HEK293 (cell line): Measurements from ENCODE around the gene FHL1.

ENCODE experiments used
- HOXC10 ChIP-seq: sonication (generic); formaldehyde crosslinking; IDR thresholded peaks from 2 replicates; pipeline ENCODE4 v1.8.1; 2023; ENCODE audit warnings: mild to moderate bottlenecking, missing genetic modification reagents
- KLF10 ChIP-seq: fragments of 450-650 bp; IDR thresholded peaks from 2 replicates; pipeline ENCODE4 v1.5.1; 2018; ENCODE audit warnings: missing biosample characterization, mild to moderate bottlenecking, missing genetic modification characterization
- PRDM2 ChIP-seq: fragments of 450-650 bp; formaldehyde crosslinking; IDR thresholded peaks from 2 replicates; pipeline ENCODE4 v1.5.1; 2016; ENCODE audit warnings: missing biosample characterization, missing genetic modification characterization, borderline replicate concordance
- REPIN1 ChIP-seq: fragments of 450-650 bp; formaldehyde crosslinking; IDR thresholded peaks from 2 replicates; pipeline ENCODE4 v1.5.1; 2017; ENCODE audit warnings: missing biosample characterization, missing genetic modification characterization, low read depth
- SCRT1 ChIP-seq: fragments of 450-650 bp; formaldehyde crosslinking; IDR thresholded peaks from 2 replicates; pipeline ENCODE4 v1.5.1; 2016; ENCODE audit warnings: missing biosample characterization, missing genetic modification characterization, borderline replicate concordance
- ZBTB26 ChIP-seq: fragments of 450-650 bp; formaldehyde crosslinking; optimal IDR thresholded peaks from 2 replicates; pipeline ENCODE3; 2016; ENCODE audit warnings: missing biosample characterization, mild to moderate bottlenecking, missing genetic modification characterization
- ZEB2 ChIP-seq: fragments of 450-650 bp; formaldehyde crosslinking; IDR thresholded peaks from 2 replicates; pipeline ENCODE4 v1.5.1; 2016; ENCODE audit warnings: missing biosample characterization, missing genetic modification characterization
- ZFP37 ChIP-seq: fragments of 450-650 bp; formaldehyde crosslinking; IDR thresholded peaks from 2 replicates; pipeline ENCODE4 v1.5.1; 2016; ENCODE audit warnings: missing biosample characterization, missing genetic modification characterization
- ZNF133 ChIP-seq: fragments of 450-650 bp; formaldehyde crosslinking; IDR thresholded peaks from 2 replicates; pipeline ENCODE4 v1.5.1; 2016; ENCODE audit warnings: missing biosample characterization, missing genetic modification characterization
- ZNF174 ChIP-seq: fragments of 450-650 bp; formaldehyde crosslinking; IDR thresholded peaks from 2 replicates; pipeline ENCODE4 v1.5.0; 2017; ENCODE audit warnings: missing biosample characterization, mild to moderate bottlenecking, missing genetic modification characterization
- ZNF2 ChIP-seq: fragments of 450-650 bp; formaldehyde crosslinking; IDR thresholded peaks from 2 replicates; pipeline ENCODE4 v1.5.1; 2016; ENCODE audit warnings: missing biosample characterization, missing genetic modification characterization
- ZNF202 ChIP-seq: fragments of 450-650 bp; formaldehyde crosslinking; IDR thresholded peaks from 2 replicates; pipeline ENCODE4 v1.5.1; 2016; ENCODE audit warnings: missing biosample characterization, missing genetic modification characterization, borderline replicate concordance
- ZNF239 ChIP-seq: fragments of 450-650 bp; formaldehyde crosslinking; IDR thresholded peaks from 2 replicates; pipeline ENCODE4 v1.5.1; 2016; ENCODE audit warnings: missing biosample characterization, missing genetic modification characterization
- ZNF26 ChIP-seq: fragments of 450-650 bp; formaldehyde crosslinking; IDR thresholded peaks from 2 replicates; pipeline ENCODE4 v1.5.1; 2016; ENCODE audit warnings: missing biosample characterization, missing genetic modification characterization
- ZNF341 ChIP-seq: fragments of 450-650 bp; formaldehyde crosslinking; IDR thresholded peaks from 2 replicates; pipeline ENCODE4; 2016; ENCODE audit warnings: low read depth, missing biosample characterization, missing genetic modification characterization
- ZNF391 ChIP-seq: fragments of 450-650 bp; formaldehyde crosslinking; IDR thresholded peaks from 2 replicates; pipeline ENCODE4 v1.5.1; 2016; ENCODE audit warnings: low read depth, missing biosample characterization, missing genetic modification characterization, borderline replicate concordance
- ZNF394 ChIP-seq: fragments of 450-650 bp; formaldehyde crosslinking; IDR thresholded peaks from 2 replicates; pipeline ENCODE4 v1.5.1; 2016; ENCODE audit warnings: missing biosample characterization, missing genetic modification characterization, mild to moderate bottlenecking, moderate library complexity, borderline replicate concordance
- ZNF423 ChIP-seq: fragments of 450-650 bp; formaldehyde crosslinking; IDR thresholded peaks from 2 replicates; pipeline ENCODE4 v1.5.1; 2016; ENCODE audit warnings: missing biosample characterization, missing genetic modification characterization
- ZNF48 ChIP-seq: fragments of 450-650 bp; formaldehyde crosslinking; IDR thresholded peaks from 2 replicates; pipeline ENCODE4 v1.5.1; 2016; ENCODE audit warnings: missing biosample characterization, missing genetic modification characterization
- ZNF610 ChIP-seq: fragments of 450-650 bp; formaldehyde crosslinking; IDR thresholded peaks from 2 replicates; pipeline ENCODE4 v1.5.1; 2016; ENCODE audit warnings: missing biosample characterization, missing genetic modification characterization, borderline replicate concordance
- ZNF623 ChIP-seq: fragments of 450-650 bp; formaldehyde crosslinking; IDR thresholded peaks from 2 replicates; pipeline ENCODE4 v1.5.1; 2016; ENCODE audit warnings: missing biosample characterization, missing genetic modification characterization
- ZNF624 ChIP-seq: fragments of 450-650 bp; formaldehyde crosslinking; IDR thresholded peaks from 2 replicates; pipeline ENCODE4 v1.5.1; 2017; ENCODE audit warnings: missing biosample characterization, missing genetic modification characterization
- ZNF626 ChIP-seq: fragments of 450-650 bp; sonication (Bioruptor Pico); formaldehyde crosslinking; IDR thresholded peaks from 2 replicates; pipeline ENCODE4 v1.5.1; 2018; ENCODE audit warnings: missing biosample characterization, missing genetic modification characterization, inconsistent platforms
- ZNF629 ChIP-seq: fragments of 450-650 bp; formaldehyde crosslinking; IDR thresholded peaks from 2 replicates; pipeline ENCODE4 v1.5.1; 2017; ENCODE audit warnings: missing biosample characterization, missing genetic modification characterization
- ZNF654 ChIP-seq: fragments of 450-650 bp; formaldehyde crosslinking; IDR thresholded peaks from 2 replicates; pipeline ENCODE4 v1.5.1; 2016; ENCODE audit warnings: low read depth, missing biosample characterization, missing genetic modification characterization
- ZNF658 ChIP-seq: fragments of 450-650 bp; formaldehyde crosslinking; IDR thresholded peaks from 2 replicates; pipeline ENCODE4; 2016; ENCODE audit warnings: missing biosample characterization, missing genetic modification characterization
- ZNF660 ChIP-seq: fragments of 450-650 bp; IDR thresholded peaks from 2 replicates; pipeline ENCODE4 v1.5.1; 2018; ENCODE audit warnings: missing biosample characterization, mild to moderate bottlenecking, missing genetic modification characterization
- ZNF664 ChIP-seq: fragments of 450-650 bp; formaldehyde crosslinking; IDR thresholded peaks from 2 replicates; pipeline ENCODE4 v1.5.1; 2016; ENCODE audit warnings: missing biosample characterization, missing genetic modification characterization
- ZNF692 ChIP-seq: fragments of 450-650 bp; formaldehyde crosslinking; IDR thresholded peaks from 2 replicates; pipeline ENCODE4 v1.5.1; 2016; ENCODE audit warnings: missing biosample characterization, missing genetic modification characterization

FHL1 gene

GRCh38 chrX:136185401-136186022 is 38.2 kb downstream of the FHL1 start (continued):
- TF ChIP-seq PRDM2 (tag by site-specific recombination) (no peak), ZNF391 (tag by site-specific recombination) (no peak), ZNF48 (no peak), ZNF239 (no peak), REPIN1 (tag by site-specific recombination) (no peak), SCRT1 (no peak), ZNF133 (tag by site-specific recombination) (no peak), KLF10 (tag by site-specific recombination) (0 out of 2 replicates have a peak, but pooled peaks have one; percentile 34), HOXC10 (CRISPR knock-in tag) (no peak), ZNF623 (no peak), ZNF658 (tag by site-specific recombination) (no peak), ZNF660 (tag by site-specific recombination) (no peak), ZNF664 (tag by site-specific recombination) (no peak), ZNF202 (tag by site-specific recombination) (no peak), ZNF692 (tag by site-specific recombination) (peak; percentile 47; the same call in 1 of the 2 replicates), ZNF2 (tag by site-specific recombination) (no peak), ZNF610 (tag by site-specific recombination) (no peak), ZNF26 (tag by site-specific recombination) (no peak), ZFP37 (no peak), ZNF394 (tag by site-specific recombination) (peak; percentile 36; the same call in 1 of the 2 replicates), ZEB2 (no peak), ZNF654 (tag by site-specific recombination) (no peak), ZNF624 (tag by site-specific recombination) (no peak), ZNF423 (no peak), ZNF341 (tag by site-specific recombination) (no peak), ZNF626 (tag by site-specific recombination) (no peak), ZNF174 (no peak), ZBTB26 (tag by site-specific recombination) (no peak), ZNF629 (tag by site-specific recombination) (peak; percentile 84)
